Testis (tissue), 2 donors: ENCODE data around the gene C11orf52.

Experiments
- CTCF ChIP-seq, 3 experiments: fragments of 450-650 bp in 2 of 3; fragments of 200-600 bp in 1 of 3; sonication (generic) in 1 of 3; IDR thresholded peaks; one replicate each; pipeline ENCODE4 v1.5.1; 2016 to 2019; ENCODE audit warnings: antibody characterized with exemption in 3 of 3, mild to moderate bottlenecking in 2 of 3, moderate library complexity in 1 of 3
- POLR2A ChIP-seq: fragments of 450-650 bp; IDR thresholded peaks from one replicate; pipeline ENCODE4 v1.6.1; 2017; ENCODE audit warnings: antibody characterized with exemption, mild to moderate bottlenecking, moderate library complexity

DNA sequence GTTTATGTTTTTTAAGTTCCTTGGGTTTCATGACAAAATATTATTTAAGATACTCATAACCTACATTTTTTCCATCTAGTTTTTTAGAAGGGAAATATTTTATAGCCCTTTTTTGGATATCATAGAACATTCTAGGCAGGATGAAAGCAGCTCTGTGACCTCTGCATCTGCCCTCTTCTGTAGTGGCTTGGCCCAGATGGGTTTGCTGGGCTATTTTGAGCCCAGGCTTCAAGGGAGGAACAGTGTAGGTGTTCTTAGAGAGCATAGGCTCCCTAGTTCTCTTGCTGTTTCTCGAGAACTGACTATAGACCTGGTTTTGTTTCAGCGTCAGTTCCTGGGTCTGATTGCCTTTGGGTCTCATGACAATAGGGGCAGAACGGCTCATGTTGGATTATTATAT is 50.6 kb downstream of the C11orf52 start:
- TF ChIP-seq CTCF (IDR thresholded peaks at IDR 0.05) (no peak), POLR2A (no peak)
